ENCODE measurements around the gene DPP7.
"Not testable (repeated sequence)": the region's sequence is repeated elsewhere in the genome, so short reads cannot be mapped to it uniquely, and the experiment has no call there.

Gene DPP7

DNA sequence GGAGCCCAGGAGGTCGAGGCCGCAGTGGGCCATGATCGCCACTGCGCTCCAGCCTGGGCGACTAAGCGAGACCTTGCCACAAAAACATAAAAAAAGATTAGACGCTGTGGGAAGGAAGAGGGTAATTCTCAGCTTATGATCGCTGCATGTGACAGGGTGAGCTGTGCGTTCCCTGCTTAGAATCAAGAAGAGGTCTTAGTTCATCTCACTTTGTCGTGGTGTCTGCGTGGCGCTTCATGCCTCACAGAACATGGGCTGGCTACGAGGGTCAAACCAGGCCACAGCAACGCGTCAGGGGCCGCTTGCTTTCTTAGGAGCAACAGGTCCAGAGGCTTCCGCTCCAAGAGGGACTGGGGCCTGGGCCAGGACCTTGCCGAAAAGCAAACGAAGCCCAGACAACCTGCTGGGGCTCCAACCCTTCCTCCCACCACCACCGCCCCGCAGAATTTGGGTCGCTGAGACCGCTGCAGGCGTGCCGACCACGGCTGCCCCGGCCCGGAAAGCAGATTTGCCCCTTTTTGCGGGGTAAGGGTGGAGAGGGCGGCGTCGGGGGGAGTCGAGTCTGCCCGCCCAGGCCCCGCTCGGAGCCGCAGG lies 14.4 kb upstream of the DPP7 start:
- DNase-seq, result no peak

DNA sequence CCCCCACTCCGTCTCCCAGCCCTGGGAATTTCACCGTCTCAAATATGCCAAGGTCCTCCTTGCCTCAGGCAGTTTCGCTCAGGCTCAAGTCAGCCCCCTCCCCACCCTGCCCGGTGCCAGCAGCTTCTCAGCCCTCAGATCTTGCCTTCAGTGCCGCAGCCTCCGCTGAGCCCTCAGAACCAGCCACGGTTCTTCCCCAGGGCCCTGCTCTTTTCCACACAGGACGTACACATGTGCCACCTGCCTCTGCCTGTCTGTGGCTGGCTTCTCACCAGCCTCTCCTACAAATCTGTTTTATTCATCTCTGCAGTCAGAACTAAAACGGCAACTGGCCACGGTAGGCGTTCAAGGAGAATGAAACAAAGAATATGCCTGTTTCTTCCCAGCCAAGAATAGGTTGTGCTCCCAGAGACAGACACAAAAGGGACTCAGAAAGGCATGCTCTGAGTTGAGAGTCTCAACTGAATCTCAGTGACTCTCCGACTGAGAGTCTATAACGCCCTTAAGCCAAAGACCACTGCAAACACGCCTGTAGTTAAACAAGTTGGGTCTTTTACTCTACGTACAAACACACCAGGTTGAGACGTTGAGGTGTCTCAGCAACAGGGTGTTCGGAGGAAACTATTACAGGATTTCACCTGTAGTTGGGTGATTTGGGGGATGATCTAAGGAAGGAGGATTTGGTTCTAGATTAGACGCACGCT lies 13.8 kb upstream of the DPP7 start:
- no peak for DNase-seq

GRCh38 chr9:137127301-137128157 lies 13.0 kb upstream of the DPP7 start:
- no peak for DNase-seq

DNA sequence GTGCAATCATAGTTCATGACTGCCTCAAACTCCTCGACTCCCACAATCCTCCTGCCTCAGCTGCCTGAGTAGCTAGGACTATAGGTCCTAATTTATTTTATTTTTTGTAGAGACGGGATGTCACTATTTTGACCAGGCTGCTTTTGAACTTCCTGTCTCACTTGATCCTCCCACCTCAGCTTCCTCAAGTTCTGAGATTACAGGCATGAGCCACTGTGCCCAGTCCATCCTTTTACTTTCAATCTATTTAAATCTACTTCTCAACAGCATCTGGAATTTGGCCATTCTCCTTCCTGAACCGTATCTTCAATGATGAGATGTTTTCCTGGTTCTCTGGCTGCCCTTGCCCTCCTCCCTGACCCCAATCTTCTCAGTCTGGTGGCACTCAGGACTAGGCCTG lies 12.3 kb upstream of the DPP7 start:
- no peak for DNase-seq

DNA sequence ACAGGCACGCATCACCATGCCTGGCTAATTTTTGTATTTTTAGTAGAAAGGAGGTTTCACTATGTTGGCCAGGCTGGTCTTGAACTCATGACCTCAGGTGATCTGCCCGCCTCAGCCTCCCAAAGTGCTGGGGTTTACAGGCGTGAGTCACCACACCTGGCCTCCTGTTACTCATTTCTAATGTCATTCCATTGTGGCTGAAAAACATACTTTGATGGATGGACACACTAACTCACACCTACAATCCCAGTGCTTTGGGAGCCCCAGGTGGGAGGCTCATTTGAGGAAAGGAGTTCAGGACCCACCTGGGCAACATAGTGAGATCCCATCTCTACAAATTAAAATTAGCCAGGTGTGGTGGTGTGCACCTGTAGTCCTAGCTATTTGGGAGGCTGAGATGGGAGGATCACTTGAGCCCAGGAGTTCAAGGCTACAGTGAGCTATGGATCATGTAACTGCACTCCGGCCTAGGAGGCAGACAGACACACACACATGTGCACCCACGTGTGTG lies 9.5 kb upstream of the DPP7 start:
- DNase-seq, result not testable (repeated sequence)

- DNase-seq, result no peak
Measured at GRCh38 chr9:137123468-137123837, 8.9 kb upstream of the DPP7 start.

DNA sequence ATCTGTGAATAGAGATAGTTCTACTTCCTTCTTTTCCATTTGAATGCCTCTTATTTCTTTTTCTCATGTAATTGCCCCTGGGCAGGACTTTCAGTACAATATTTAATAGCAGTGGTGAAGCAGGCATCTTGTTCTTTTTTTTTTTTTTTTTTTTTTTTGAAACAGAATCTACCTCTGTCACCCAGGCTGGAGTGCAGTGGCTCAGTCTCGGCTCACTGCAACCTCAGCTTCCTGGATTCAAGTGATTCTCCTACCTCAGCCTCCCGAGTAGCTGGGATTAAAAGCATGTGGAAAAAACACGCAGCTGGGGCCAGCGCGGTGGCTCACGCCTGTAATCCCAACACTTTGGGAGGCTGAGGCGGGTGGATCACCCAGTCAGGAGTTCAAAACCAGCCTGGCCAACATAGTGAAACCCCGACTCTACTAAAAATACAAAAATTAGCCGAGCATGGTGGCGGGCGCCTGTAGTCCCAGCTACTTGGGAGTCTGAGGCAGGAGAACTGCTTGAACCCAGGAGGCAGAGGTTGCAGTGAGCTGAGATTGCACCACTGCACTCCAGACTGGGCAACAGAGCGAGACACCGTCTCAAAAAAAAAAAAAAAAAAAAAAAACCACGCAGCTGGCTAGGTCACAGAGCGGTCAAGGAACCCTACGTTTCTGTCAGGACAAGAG lies 8.4 kb upstream of the DPP7 start:
- DNase-seq, result not testable (repeated sequence)

- DNase-seq, result not testable (repeated sequence)
Measured at GRCh38 chr9:137121927-137122795, 7.6 kb upstream of the DPP7 start.

GRCh38 chr9:137118092-137118603 lies 3.6 kb upstream of the DPP7 start:
- not testable (repeated sequence) for DNase-seq

- DNase-seq, result no peak
Measured at GRCh38 chr9:137117269-137117731, 2.8 kb upstream of the DPP7 start.

DNA sequence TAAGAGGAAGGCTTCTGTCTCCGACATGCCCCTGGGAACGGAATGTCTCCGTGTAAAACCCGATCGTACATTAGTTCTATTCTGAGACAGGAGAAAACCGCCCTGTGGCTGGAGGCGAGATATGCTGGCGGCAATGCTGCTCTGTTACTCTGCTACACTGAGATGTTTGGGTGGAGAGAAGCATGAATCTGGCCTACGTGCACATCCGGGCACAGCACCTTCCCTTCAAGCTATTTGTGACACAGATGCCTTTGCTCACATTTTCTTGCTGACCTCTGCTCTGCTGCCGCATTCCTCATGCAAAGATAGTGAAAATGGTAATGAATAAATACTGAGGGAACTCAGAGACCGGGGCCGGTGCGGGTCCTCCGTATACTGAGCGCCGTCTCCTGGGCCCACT lies 2.2 kb upstream of the DPP7 start:
- no peak for DNase-seq

- DNase-seq, result no peak
Measured at GRCh38 chr9:137116027-137116507, 1.5 kb upstream of the DPP7 start.

GRCh38 chr9:137115394-137116026 lies 977 bp upstream of the DPP7 start:
- DNase-seq, result no peak

GRCh38 chr9:137114220-137114612 lies 317 bp downstream of the DPP7 start:
- no peak for DNase-seq

- DNase-seq, result no peak
Measured at GRCh38 chr9:137113385-137114159, 961 bp downstream of the DPP7 start.

GRCh38 chr9:137112564-137113384 lies 1.8 kb downstream of the DPP7 start:
- no peak for DNase-seq

GRCh38 chr9:137111788-137112563 lies 2.6 kb downstream of the DPP7 start:
- no peak for DNase-seq

Measured in NCI-H526 treated with DMSO at 0.1 percent for 48 hours (cell line).